Gastrocnemius medialis (tissue), 4 donors: ENCODE measurements around the gene OR2C1. TPM values are rescaled to one million over a fixed set of nuclear protein-coding genes. Genes with fewer than 3 reads are reported as not detected.

ENCODE experiments used
- ATAC-seq, 2 donors: fragments of 150-250 bp; one replicate each; pipeline ENCODE4 v1.9.1; 2016
- DNase-seq, 2 donors: peaks; one replicate each; pipeline ENCODE4 v3.0.0-alpha.2; 2019
- H3K27ac ChIP-seq, 4 donors: fragments of 200-600 bp; sonication (generic); 1 replicate in 1 of 4; 2 replicates in 3 of 4; pipeline ENCODE4 v1.5.1; 2016 to 2018; ENCODE audit warnings: mild to moderate bottlenecking in 2 of 4, moderate library complexity in 1 of 4
- H3K27me3 ChIP-seq, 3 donors: fragments of 200-600 bp; sonication (generic) in 2 of 3; 1 replicate in 1 of 3; 2 replicates in 2 of 3; pipeline versions ENCODE4 v1.5.1 to v1.6.0; 2016 to 2019; ENCODE audit warnings: mild to moderate bottlenecking in 1 of 3, moderate library complexity in 1 of 3
- H3K36me3 ChIP-seq, 2 donors: fragments of 200-600 bp; sonication (generic) in 1 of 2; one replicate each; pipeline ENCODE4 v1.5.1; 2017 to 2018
- H3K4me1 ChIP-seq, 2 donors: fragments of 200-600 bp; sonication (generic) in 1 of 2; one replicate each; pipeline ENCODE4 v1.5.1; 2016 to 2017; ENCODE audit warnings: mild to moderate bottlenecking in 2 of 2
- H3K4me3 ChIP-seq, 4 donors: fragments of 200-600 bp; sonication (generic) in 3 of 4; 1 replicate in 1 of 4; 2 replicates in 3 of 4; pipeline ENCODE4 v1.5.1; 2016 to 2019; ENCODE audit warnings: mild to moderate bottlenecking in 2 of 4
- H3K9me3 ChIP-seq, 3 donors: fragments of 200-600 bp; sonication (generic) in 2 of 3; 1 replicate in 1 of 3; 2 replicates in 2 of 3; pipeline ENCODE4 v1.5.1; 2016 to 2019
- POLR2A ChIP-seq, 2 donors: fragments of 450-650 bp; IDR thresholded peaks; one replicate each; pipeline ENCODE4 v1.6.1; 2017; ENCODE audit warnings: antibody characterized with exemption in 2 of 2, mild to moderate bottlenecking in 2 of 2, moderate library complexity in 2 of 2
- in situ Hi-C, 4 donors: fragments of 200-750 bp; cut with MboI; loops; one replicate each; pipeline versions ENCODE4 v1.15.0 to v1.8.0; 2017; ENCODE audit warnings: low sequenced_read_pairs in 4 of 4
- intact Hi-C: fragments of 100-400 bp; cut with DNase I; formaldehyde crosslinking; loops from one replicate; pipeline ENCODE4 v1.15.1; 2023; ENCODE audit warnings: low total_unique reads
- total RNA-seq, 4 donors: library from RNA; depleted of rRNA; stranded (reverse); fragments of >200 nt; gene quantifications; one replicate each; pipeline versions ENCODE4 v1.1.0 to v1.2.3, GENCODE V29; 2016
- TF ChIP-seq, protein P1 (sequence below), 5 experiments: fragments of 450-650 bp in 3 of 5; fragments of 200-600 bp in 2 of 5; sonication (generic) in 2 of 5; IDR thresholded peaks in 4 of 5; conservative IDR thresholded peaks in 1 of 5; 1 replicate in 4 of 5; 2 replicates in 1 of 5; pipeline ENCODE4 v1.5.1; 2016 to 2019; ENCODE audit warnings: antibody characterized with exemption in 5 of 5, mild to moderate bottlenecking in 3 of 5, moderate library complexity in 3 of 5

The OR2C1 gene
- total RNA-seq, 4 donors from 2014 or later = not detected

GRCh38 chr16:3321816-3322215, 33.9 kb upstream of the OR2C1 start:
- H3K36me3 ChIP-seq = peaks cover 17 to 29% of the 10 kb centered on the region in 2 donors
- no peak for TF ChIP-seq POLR2A (IDR thresholded peaks at IDR 0.05)
- TF ChIP-seq, protein P1, sequence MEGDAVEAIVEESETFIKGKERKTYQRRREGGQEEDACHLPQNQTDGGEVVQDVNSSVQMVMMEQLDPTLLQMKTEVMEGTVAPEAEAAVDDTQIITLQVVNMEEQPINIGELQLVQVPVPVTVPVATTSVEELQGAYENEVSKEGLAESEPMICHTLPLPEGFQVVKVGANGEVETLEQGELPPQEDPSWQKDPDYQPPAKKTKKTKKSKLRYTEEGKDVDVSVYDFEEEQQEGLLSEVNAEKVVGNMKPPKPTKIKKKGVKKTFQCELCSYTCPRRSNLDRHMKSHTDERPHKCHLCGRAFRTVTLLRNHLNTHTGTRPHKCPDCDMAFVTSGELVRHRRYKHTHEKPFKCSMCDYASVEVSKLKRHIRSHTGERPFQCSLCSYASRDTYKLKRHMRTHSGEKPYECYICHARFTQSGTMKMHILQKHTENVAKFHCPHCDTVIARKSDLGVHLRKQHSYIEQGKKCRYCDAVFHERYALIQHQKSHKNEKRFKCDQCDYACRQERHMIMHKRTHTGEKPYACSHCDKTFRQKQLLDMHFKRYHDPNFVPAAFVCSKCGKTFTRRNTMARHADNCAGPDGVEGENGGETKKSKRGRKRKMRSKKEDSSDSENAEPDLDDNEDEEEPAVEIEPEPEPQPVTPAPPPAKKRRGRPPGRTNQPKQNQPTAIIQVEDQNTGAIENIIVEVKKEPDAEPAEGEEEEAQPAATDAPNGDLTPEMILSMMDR (IDR thresholded peaks at IDR 0.05 in 4 of 5, conservative IDR thresholded peaks at IDR 0.05 in 1 of 5) = no peak
- DNase-seq (no peak), ATAC-seq (no peak)
- peaks cover 0 to 7% (median 0%) of the 10 kb centered on the region in 3 donors for H3K27me3 ChIP-seq
- H3K9me3 ChIP-seq = peaks cover 17 to 57% (median 50%) of the 10 kb centered on the region in 3 donors
- in situ Hi-C loops (loop anchor here in 1 of 4 donors (5.0 kb wide), 1 partner anchor 105 kb away; no protein-coding TSS in a partner anchor), intact Hi-C loops (no loop called here)
- no peak overlapping the region for H3K27ac ChIP-seq
- peak overlapping the region in 1 of 4 donors; percentile 6 for H3K4me3 ChIP-seq
- no peaks in the 10 kb centered on the region for H3K4me1 ChIP-seq

DNA sequence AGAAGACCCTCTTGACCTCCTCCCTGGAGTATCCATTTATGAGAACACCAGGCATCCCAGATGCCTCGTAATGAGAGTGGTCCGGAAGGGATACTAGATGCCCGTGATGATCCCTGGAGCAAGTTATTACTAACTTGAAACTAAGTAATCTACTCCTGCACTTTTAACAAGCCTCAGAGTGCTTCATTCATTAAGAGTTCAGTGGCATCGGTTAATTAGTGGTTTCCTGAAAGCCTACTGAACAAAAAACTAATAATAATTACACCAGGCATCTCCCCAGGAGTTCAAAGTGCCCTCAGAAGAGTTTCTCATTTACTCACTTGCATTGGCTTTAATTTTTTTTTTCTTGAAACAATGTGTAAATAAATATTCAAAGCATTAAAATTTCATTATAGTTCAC, 28.2 kb upstream of the OR2C1 start:
- peaks cover 0 to 6% (median 0%) of the 10 kb centered on the region in 3 donors for H3K9me3 ChIP-seq

GRCh38 chr16:3328104-3328503, 27.6 kb upstream of the OR2C1 start:
- Histone ChIP-seq H3K9me3 (peaks cover 0 to 3% (median 0%) of the 10 kb centered on the region in 3 donors), H3K36me3 (no peaks in the 10 kb centered on the region), H3K27me3 (no peaks in the 10 kb centered on the region), H3K27ac (no peak overlapping the region), H3K4me3 (no peak overlapping the region), H3K4me1 (no peaks in the 10 kb centered on the region)
- in situ Hi-C loops (no loop called here), intact Hi-C loops (no loop called here)
- TF ChIP-seq, protein P1 (IDR thresholded peaks at IDR 0.05 in 4 of 5, conservative IDR thresholded peaks at IDR 0.05 in 1 of 5) = no peak
- no peak for TF ChIP-seq POLR2A (IDR thresholded peaks at IDR 0.05)
- no peak for DNase-seq
- no peak for ATAC-seq

More for the DNA sequence above, 28.2 kb upstream of the OR2C1 start:
- DNase-seq (no peak), ATAC-seq (no peak)
- Histone ChIP-seq H3K4me1 (no peaks in the 10 kb centered on the region), H3K27me3 (no peaks in the 10 kb centered on the region), H3K4me3 (no peak overlapping the region), H3K27ac (no peak overlapping the region), H3K36me3 (no peaks in the 10 kb centered on the region)
- in situ Hi-C loops (no loop called here), intact Hi-C loops (no loop called here)
- TF ChIP-seq, protein P1 (IDR thresholded peaks at IDR 0.05 in 4 of 5, conservative IDR thresholded peaks at IDR 0.05 in 1 of 5) = no peak
- TF ChIP-seq POLR2A (IDR thresholded peaks at IDR 0.05) = no peak

- no peaks in the 10 kb centered on the region for H3K27me3 ChIP-seq
- ATAC-seq (no peak), DNase-seq (no peak)
- H3K9me3 ChIP-seq = peaks cover 0 to 3% (median 0%) of the 10 kb centered on the region in 3 donors
- H3K4me3 ChIP-seq = no peak overlapping the region
- no peaks in the 10 kb centered on the region for H3K36me3 ChIP-seq
- H3K27ac ChIP-seq = no peak overlapping the region
- in situ Hi-C loops = no loop called here
- no peak for TF ChIP-seq POLR2A (IDR thresholded peaks at IDR 0.05)
- TF ChIP-seq, protein P1 (IDR thresholded peaks at IDR 0.05 in 4 of 5, conservative IDR thresholded peaks at IDR 0.05 in 1 of 5) = no peak
- intact Hi-C loops = no loop called here
- no peaks in the 10 kb centered on the region for H3K4me1 ChIP-seq
Observed at GRCh38 chr16:3328643-3329042, 27.0 kb upstream of the OR2C1 start.

- DNase-seq (no peak), ATAC-seq (no peak)
- Histone ChIP-seq H3K4me1 (no peaks in the 10 kb centered on the region), H3K27me3 (no peaks in the 10 kb centered on the region), H3K27ac (no peak overlapping the region), H3K4me3 (no peak overlapping the region), H3K9me3 (no peaks in the 10 kb centered on the region), H3K36me3 (no peaks in the 10 kb centered on the region)
- in situ Hi-C loops = no loop called here
- intact Hi-C loops = no loop called here
- no peak for TF ChIP-seq POLR2A (IDR thresholded peaks at IDR 0.05)
- TF ChIP-seq, protein P1 (IDR thresholded peaks at IDR 0.05 in 4 of 5, conservative IDR thresholded peaks at IDR 0.05 in 1 of 5) = no peak
Observed at GRCh38 chr16:3346041-3346440, 9.6 kb upstream of the OR2C1 start.
